ENCODE measurements around the gene LYPLA2. TPM values are rescaled to one million over a fixed set of nuclear protein-coding genes. Genes with fewer than 3 reads are reported as not detected.
"Not testable (repeated sequence)": the region's sequence is repeated elsewhere in the genome, so short reads cannot be mapped to it uniquely, and the experiment has no call there.

The LYPLA2 gene
- total RNA-seq, 1 donor from 2014 or later, result 42.6 TPM

- FAIRE-seq (no peak), DNase-seq (ENCODE audit: low read depth) (no peak)
- H3K4me3 ChIP-seq (ENCODE audit: low read depth, low read length), result no peak overlapping the region
- no peaks in the 10 kb centered on the region for H3K27me3 ChIP-seq (ENCODE audit: control insufficient read depth, insufficient read depth, low read length)
- peaks cover 7% of the 10 kb centered on the region for H3K36me3 ChIP-seq (ENCODE audit: control insufficient read depth, insufficient read depth, low read length)
- no peak for TF ChIP-seq CTCF (IDR thresholded peaks at IDR 0.05; ENCODE audit: insufficient read depth, low read length, severe bottlenecking)
Observed at GRCh38 chr1:23817633-23818032, 26.7 kb downstream of the LYPLA2 start.

DNA sequence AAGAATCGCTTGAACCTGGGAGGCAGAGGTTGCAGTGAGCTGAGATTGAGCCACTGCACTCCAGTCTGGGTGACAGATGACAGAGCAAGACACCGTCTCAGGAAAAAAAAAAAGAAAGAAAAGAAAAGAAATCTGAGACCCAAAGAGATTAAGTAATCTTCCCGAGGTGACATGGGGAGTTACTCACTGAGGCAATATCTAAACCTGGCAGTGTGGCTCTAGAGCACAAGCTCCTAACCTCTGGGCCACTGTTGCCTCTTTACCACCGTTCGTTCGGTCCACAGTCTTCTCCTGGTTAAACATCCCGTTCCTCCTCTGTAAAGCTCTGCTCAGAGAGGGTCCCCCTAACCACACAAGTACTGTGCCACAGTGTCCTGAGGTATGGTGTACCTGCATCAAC lies 32.8 kb downstream of the LYPLA2 start:
- Histone ChIP-seq H3K36me3 (ENCODE audit: control insufficient read depth, insufficient read depth, low read length) (no peaks in the 10 kb centered on the region), H3K27me3 (ENCODE audit: control insufficient read depth, insufficient read depth, low read length) (no peaks in the 10 kb centered on the region), H3K4me3 (ENCODE audit: low read depth, low read length) (no peak overlapping the region)
- no peak for TF ChIP-seq CTCF (IDR thresholded peaks at IDR 0.05; ENCODE audit: insufficient read depth, low read length, severe bottlenecking)
- DNase-seq (ENCODE audit: low read depth) (no peak), FAIRE-seq (no peak)

DNA sequence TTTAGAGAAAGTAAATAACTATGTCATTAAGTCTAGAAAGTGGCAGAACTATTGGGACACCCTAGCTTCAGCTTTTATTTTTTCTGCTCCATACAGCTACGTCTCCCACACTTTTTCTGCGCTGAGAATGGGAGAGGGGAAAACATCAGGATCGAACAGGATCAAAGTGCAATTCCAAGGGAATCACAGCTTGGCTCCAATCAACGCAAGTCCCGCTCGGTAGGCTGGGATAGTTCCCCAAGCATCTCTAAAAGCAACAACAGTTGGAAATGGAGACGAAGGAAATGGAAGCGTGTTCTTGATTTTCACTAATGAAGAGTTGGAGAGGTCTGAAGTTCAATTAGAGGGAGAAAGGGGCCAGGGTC lies 33.7 kb downstream of the LYPLA2 start:
- no peaks in the 10 kb centered on the region for H3K36me3 ChIP-seq (ENCODE audit: control insufficient read depth, insufficient read depth, low read length)
- TF ChIP-seq CTCF (IDR thresholded peaks at IDR 0.05; ENCODE audit: insufficient read depth, low read length, severe bottlenecking), result no peak
- DNase-seq (ENCODE audit: low read depth) (no peak), FAIRE-seq (no peak)
- peak overlapping the region; percentile 69 for H3K4me3 ChIP-seq (ENCODE audit: low read depth, low read length)
- H3K27me3 ChIP-seq (ENCODE audit: control insufficient read depth, insufficient read depth, low read length), result no peaks in the 10 kb centered on the region

GRCh38 chr1:23825076-23825761 lies 34.3 kb downstream of the LYPLA2 start, which contains the start of gene HMGCL:
Gene HMGCL (minus strand): TSS chr1:23825429. CDS start chr1:23825415, 14 bp downstream.
- Histone ChIP-seq H3K4me3 (ENCODE audit: low read depth, low read length) (peak within 1 kb of the TSS; percentile 69), H3K27me3 (ENCODE audit: control insufficient read depth, insufficient read depth, low read length) (no peaks in the 10 kb centered on the region), H3K36me3 (ENCODE audit: control insufficient read depth, insufficient read depth, low read length) (no peaks in the 10 kb centered on the region)
- DNase-seq (ENCODE audit: low read depth), result peak; percentile 74
- TF ChIP-seq CTCF (IDR thresholded peaks at IDR 0.05; ENCODE audit: insufficient read depth, low read length, severe bottlenecking), result no peak
- FAIRE-seq, result no peak

DNA sequence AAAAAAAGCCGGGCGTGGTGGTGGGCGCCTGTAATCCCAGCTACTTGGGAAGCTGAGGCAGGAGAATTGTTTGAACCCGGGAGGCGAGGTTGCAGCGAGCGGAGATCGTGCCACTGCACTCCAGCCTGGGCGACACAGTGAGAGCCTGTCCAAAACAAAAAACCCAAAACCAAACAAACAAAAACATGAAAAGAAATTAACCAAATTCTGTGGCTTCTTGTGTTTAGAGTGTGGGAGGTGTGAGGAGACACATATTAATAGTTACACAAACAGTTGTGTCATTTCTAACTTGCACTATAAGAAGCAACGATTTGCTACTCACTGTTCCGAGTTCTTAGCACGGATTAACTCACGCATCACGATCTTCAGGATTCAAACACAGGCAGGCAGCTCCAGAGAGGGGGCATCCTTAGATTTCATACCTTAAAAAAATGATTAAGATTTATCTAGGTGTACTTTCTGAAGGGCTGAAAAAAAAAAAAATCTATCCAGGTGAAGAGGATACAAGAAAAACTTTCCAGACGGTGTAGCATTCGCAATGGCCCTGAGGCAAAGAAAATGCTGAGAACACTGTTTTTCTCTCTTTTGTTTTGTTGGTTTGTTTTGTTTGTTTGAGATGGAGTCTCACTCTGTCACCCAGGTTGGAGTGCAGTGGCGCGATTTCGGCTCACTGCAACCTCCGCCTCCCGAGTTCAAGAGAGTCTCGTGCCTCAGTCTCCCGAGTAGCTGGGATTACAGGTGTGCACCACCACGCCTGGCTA lies 35.0 kb downstream of the LYPLA2 start:
- DNase-seq (ENCODE audit: low read depth) (no peak), FAIRE-seq (no peak)
- no peak for TF ChIP-seq CTCF (IDR thresholded peaks at IDR 0.05; ENCODE audit: insufficient read depth, low read length, severe bottlenecking)
- Histone ChIP-seq H3K36me3 (ENCODE audit: control insufficient read depth, insufficient read depth, low read length) (no peaks in the 10 kb centered on the region), H3K27me3 (ENCODE audit: control insufficient read depth, insufficient read depth, low read length) (no peaks in the 10 kb centered on the region), H3K4me3 (ENCODE audit: low read depth, low read length) (peak overlapping the region; percentile 69)

DNA sequence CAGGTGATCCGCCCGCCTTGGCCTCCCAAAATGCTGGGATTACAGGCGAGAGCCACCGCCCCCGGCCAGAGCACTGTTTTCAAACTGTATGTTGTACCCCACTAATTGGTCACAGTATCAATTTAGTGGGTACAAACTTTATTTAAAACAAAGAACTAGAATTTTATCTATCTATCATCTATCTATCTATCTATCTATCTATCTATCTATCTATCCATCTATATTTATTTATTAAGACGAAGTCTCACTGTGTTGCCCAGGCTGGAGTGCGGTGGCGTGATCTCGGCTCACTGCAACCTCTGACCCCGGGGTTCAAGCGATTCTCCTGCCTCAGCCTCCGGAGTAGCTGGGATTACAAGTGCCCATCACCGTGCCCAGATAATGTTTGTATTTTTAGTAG lies 35.6 kb downstream of the LYPLA2 start:
- FAIRE-seq; DNase-seq (ENCODE audit: low read depth); H3K27me3 ChIP-seq (ENCODE audit: control insufficient read depth, insufficient read depth, low read length); H3K36me3 ChIP-seq (ENCODE audit: control insufficient read depth, insufficient read depth, low read length); H3K4me3 ChIP-seq (ENCODE audit: low read depth, low read length): not testable (repeated sequence)

Measured in bronchial epithelial cell (primary cell).